ENCODE measurements around the gene PCNA. TPM values are rescaled to one million over a fixed set of nuclear protein-coding genes. Genes with fewer than 3 reads are reported as not detected.

The PCNA gene
- total and polyA plus RNA-seq, 9 of the 15 experiments (the other 6 are each of a cell fraction or from before 2014, with no cell fraction given): 213 to 390 (median 291) TPM

DNA sequence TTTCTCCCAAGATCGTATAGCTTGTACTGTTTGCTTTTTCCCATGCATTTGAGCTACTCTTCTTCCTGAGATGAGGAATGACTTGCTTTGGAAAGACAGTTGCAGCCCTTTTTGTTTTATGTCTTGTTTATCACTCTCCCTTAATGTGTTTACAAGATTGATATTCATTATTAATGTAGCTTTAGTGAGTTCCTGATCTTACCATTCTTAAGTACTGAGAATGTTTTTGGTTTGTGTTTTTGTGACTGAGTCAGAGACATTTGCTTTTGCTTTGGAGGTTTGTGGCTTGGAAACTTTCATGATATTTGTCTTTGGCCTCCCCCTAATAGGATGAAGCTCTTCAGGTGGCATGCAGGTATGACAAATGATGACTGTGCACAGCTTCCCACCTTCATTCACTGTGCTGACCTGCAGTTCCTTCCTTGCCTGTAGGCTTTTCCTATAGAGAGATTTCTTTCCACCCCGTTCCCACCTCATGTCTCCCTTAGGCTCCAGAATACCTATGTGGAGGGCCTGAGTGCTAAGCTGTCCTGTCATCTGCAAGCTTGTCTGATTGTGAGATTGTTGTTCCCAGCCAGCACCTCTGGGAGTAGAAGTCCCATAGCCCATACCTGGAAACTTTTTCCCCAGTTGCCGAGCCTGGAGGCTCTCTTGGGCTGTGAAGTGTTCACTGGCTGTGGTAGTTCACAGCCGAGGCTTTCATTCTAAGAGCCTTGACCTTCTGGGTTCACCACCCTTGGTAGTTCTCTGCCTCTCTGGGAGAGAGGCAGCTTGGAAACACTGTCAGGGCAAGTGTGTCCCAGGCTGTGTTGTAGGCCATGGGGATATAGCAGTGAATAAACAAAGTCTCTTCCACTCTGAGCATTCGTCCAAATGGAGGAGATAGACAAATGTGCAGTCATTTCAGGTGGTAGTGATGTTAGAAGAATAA, 34.1 kb upstream of the PCNA start:
- ATAC-seq (no peak), DNase-seq (ENCODE audit: extremely low read depth in 1 of 4, low spot score in 3 of 4) (no peak), FAIRE-seq (no peak)
- Histone ChIP-seq H3K79me2 (ENCODE audit: control insufficient read depth, insufficient read depth, low read length) (peaks cover 18% of the 10 kb centered on the region), H3K9me1 (ENCODE audit: control insufficient read depth, insufficient read depth, low read length) (no peaks in the 10 kb centered on the region), H3K36me3 (ENCODE audit: control insufficient read depth, insufficient read depth, low read length) (no peaks in the 10 kb centered on the region), H3K27ac (ENCODE audit: extremely low read depth, low read depth, low read length) (no peak overlapping the region), H4K20me1 (replicated peaks; ENCODE audit: control insufficient read depth, insufficient read depth, low read length) (peaks cover 15% of the 10 kb centered on the region; the same call in 1 of the 2 replicates), H3K4me2 (ENCODE audit: insufficient read depth, low read length) (no peak overlapping the region), H3K27me3 (ENCODE audit: control insufficient read depth in 2 of 2, insufficient read depth in 2 of 2, low read length in 2 of 2) (no peaks in the 10 kb centered on the region), H3K4me1 (replicated peaks in 1 of 2; ENCODE audit: control insufficient read depth in 2 of 2, insufficient read depth in 2 of 2, low read length in 2 of 2) (peaks cover 10 to 11% of the 10 kb centered on the region in 2 experiments; a peak in 4 of 5 replicates), H3K9me3 (replicated peaks; ENCODE audit: control insufficient read depth, insufficient read depth, low read depth, low read length) (no peaks in the 10 kb centered on the region), H2AFZ (ENCODE audit: low read depth, low read length) (no peak overlapping the region), H3K9ac (ENCODE audit: insufficient read depth in 1 of 2, low read depth in 2 of 2, low read length in 2 of 2) (no peak overlapping the region), H3K4me3 (no peak overlapping the region)
- no TSS peak for BruUV-seq (replicated peaks)
- ChIA-PET CTCF (ENCODE audit: low intra/inter-chr PET ratio) (no interaction called here), POLR2A (interaction anchor here (0.9 kb wide), 2 partner anchors 22 to 38 kb away, joined by 3 read pairs; no protein-coding TSS in a partner anchor)
- intact Hi-C loops (cut with micrococcal nuclease): no loop called here
- in situ Hi-C loops (cut with MboI): no loop called here
- 63% methylated on average over 5 of the region's 5 CpGs for WGBS (ENCODE audit: insufficient coverage, low coverage, missing lambda C conversion rate)
- TF ChIP-seq ZNF695 (CRISPR knock-in tag; IDR thresholded peaks at IDR 0.05) (no peak), ZNF583 (CRISPR knock-in tag; IDR thresholded peaks at IDR 0.05) (no peak), CBFA2T3 (IDR thresholded peaks at IDR 0.05) (no peak), HNRNPUL1 (IDR thresholded peaks at IDR 0.05; ENCODE audit: low read length) (no peak), DACH1 (IDR thresholded peaks at IDR 0.05; ENCODE audit: partially characterized antibody) (no peak), POLR2G (IDR thresholded peaks at IDR 0.05; ENCODE audit: low read depth, low read length) (no peak), YBX1 (IDR thresholded peaks at IDR 0.05) (no peak), ZNF311 (CRISPR knock-in tag; IDR thresholded peaks at IDR 0.05) (no peak), ZNF785 (CRISPR knock-in tag; IDR thresholded peaks at IDR 0.05) (no peak), MED1 (CRISPR knock-in tag; IDR thresholded peaks at IDR 0.05; ENCODE audit: borderline replicate concordance) (no peak)
- TF ChIP-seq, protein P1, sequence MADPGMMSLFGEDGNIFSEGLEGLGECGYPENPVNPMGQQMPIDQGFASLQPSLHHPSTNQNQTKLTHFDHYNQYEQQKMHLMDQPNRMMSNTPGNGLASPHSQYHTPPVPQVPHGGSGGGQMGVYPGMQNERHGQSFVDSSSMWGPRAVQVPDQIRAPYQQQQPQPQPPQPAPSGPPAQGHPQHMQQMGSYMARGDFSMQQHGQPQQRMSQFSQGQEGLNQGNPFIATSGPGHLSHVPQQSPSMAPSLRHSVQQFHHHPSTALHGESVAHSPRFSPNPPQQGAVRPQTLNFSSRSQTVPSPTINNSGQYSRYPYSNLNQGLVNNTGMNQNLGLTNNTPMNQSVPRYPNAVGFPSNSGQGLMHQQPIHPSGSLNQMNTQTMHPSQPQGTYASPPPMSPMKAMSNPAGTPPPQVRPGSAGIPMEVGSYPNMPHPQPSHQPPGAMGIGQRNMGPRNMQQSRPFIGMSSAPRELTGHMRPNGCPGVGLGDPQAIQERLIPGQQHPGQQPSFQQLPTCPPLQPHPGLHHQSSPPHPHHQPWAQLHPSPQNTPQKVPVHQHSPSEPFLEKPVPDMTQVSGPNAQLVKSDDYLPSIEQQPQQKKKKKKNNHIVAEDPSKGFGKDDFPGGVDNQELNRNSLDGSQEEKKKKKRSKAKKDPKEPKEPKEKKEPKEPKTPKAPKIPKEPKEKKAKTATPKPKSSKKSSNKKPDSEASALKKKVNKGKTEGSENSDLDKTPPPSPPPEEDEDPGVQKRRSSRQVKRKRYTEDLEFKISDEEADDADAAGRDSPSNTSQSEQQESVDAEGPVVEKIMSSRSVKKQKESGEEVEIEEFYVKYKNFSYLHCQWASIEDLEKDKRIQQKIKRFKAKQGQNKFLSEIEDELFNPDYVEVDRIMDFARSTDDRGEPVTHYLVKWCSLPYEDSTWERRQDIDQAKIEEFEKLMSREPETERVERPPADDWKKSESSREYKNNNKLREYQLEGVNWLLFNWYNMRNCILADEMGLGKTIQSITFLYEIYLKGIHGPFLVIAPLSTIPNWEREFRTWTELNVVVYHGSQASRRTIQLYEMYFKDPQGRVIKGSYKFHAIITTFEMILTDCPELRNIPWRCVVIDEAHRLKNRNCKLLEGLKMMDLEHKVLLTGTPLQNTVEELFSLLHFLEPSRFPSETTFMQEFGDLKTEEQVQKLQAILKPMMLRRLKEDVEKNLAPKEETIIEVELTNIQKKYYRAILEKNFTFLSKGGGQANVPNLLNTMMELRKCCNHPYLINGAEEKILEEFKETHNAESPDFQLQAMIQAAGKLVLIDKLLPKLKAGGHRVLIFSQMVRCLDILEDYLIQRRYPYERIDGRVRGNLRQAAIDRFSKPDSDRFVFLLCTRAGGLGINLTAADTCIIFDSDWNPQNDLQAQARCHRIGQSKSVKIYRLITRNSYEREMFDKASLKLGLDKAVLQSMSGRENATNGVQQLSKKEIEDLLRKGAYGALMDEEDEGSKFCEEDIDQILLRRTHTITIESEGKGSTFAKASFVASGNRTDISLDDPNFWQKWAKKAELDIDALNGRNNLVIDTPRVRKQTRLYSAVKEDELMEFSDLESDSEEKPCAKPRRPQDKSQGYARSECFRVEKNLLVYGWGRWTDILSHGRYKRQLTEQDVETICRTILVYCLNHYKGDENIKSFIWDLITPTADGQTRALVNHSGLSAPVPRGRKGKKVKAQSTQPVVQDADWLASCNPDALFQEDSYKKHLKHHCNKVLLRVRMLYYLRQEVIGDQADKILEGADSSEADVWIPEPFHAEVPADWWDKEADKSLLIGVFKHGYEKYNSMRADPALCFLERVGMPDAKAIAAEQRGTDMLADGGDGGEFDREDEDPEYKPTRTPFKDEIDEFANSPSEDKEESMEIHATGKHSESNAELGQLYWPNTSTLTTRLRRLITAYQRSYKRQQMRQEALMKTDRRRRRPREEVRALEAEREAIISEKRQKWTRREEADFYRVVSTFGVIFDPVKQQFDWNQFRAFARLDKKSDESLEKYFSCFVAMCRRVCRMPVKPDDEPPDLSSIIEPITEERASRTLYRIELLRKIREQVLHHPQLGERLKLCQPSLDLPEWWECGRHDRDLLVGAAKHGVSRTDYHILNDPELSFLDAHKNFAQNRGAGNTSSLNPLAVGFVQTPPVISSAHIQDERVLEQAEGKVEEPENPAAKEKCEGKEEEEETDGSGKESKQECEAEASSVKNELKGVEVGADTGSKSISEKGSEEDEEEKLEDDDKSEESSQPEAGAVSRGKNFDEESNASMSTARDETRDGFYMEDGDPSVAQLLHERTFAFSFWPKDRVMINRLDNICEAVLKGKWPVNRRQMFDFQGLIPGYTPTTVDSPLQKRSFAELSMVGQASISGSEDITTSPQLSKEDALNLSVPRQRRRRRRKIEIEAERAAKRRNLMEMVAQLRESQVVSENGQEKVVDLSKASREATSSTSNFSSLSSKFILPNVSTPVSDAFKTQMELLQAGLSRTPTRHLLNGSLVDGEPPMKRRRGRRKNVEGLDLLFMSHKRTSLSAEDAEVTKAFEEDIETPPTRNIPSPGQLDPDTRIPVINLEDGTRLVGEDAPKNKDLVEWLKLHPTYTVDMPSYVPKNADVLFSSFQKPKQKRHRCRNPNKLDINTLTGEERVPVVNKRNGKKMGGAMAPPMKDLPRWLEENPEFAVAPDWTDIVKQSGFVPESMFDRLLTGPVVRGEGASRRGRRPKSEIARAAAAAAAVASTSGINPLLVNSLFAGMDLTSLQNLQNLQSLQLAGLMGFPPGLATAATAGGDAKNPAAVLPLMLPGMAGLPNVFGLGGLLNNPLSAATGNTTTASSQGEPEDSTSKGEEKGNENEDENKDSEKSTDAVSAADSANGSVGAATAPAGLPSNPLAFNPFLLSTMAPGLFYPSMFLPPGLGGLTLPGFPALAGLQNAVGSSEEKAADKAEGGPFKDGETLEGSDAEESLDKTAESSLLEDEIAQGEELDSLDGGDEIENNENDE (IDR thresholded peaks at IDR 0.05; ENCODE audit: low read depth, low read length): no peak

Data from K562 (cell line).